NCI-H1105 (cell line): ENCODE results near the gene COX17.

ENCODE experiments used
- DNase-seq: peaks from one replicate; lab custom pipeline; 2025; lab: John Stamatoyannopoulos, UW

Gene COX17

DNA sequence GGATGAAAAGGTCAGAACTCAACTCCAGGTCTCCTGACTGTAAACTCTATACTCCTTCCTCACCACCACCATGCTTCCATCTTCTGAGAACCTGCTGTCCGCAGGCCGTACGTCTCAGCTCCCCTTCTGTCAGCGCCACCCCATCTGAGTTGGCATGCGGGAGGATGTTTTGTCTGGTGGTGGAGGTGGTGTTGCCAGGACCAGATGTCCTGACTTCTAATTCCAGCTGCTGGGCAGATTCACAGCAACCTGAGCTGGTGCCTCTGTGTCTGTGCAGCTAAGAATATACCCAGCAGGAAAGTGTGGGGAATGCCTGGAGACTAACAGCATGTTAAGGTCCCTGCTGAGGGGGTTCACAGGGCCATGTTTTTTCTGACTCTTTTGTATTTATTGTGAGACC, 56.3 kb downstream of the COX17 start:
- DNase-seq = no peak
